HG03565 (cell line): ENCODE measurements around the gene IL17F.

Source experiments
- ATAC-seq: cut with Tn5 transposase; IDR thresholded peaks from one replicate; pipeline ENCODE4 v1.9.1; 2021; ENCODE audit warnings: mild to moderate bottlenecking, moderate library complexity; ENCODE audit not compliant: unreplicated experiment

The IL17F gene

GRCh38 chr6:52195886-52196285 lies 48.4 kb downstream of the IL17F start:
- ATAC-seq = no peak

GRCh38 chr6:52191824-52192223 lies 52.5 kb downstream of the IL17F start:
- no peak for ATAC-seq

GRCh38 chr6:52190409-52190808 lies 53.9 kb downstream of the IL17F start:
- no peak for ATAC-seq

- ATAC-seq = no peak
These were observed 54.3 kb downstream of the IL17F start for GRCh38 chr6:52189974-52190373.

- ATAC-seq = no peak
These were observed 57.2 kb downstream of the IL17F start for GRCh38 chr6:52187098-52187497.
